ENCODE results near the gene KASH5.
"Not testable (repeated sequence)": the region's sequence is repeated elsewhere in the genome, so short reads cannot be mapped to it uniquely, and the experiment has no call there.

Gene KASH5

GRCh38 chr19:49442771-49443365 lies 54.8 kb downstream of the KASH5 start:
- ATAC-seq = peak; percentile 59
- peak overlapping the region; percentile 70 for H3K4me3 Mint-ChIP-seq
- peaks cover 53% of the 10 kb centered on the region for H3K27me3 Mint-ChIP-seq
- H3K4me1 Mint-ChIP-seq = peaks cover 43% of the 10 kb centered on the region
- peak overlapping the region; percentile 74 for H3K27ac Mint-ChIP-seq
- H3K36me3 Mint-ChIP-seq = peaks cover 14% of the 10 kb centered on the region
- H3K9me3 Mint-ChIP-seq = peaks cover 3% of the 10 kb centered on the region

GRCh38 chr19:49443366-49444099 lies 55.5 kb downstream of the KASH5 start:
- Mint-ChIP-seq H3K27ac (peak overlapping the region; percentile 74), H3K27me3 (peaks cover 46% of the 10 kb centered on the region), H3K9me3 (peaks cover 3% of the 10 kb centered on the region), H3K4me1 (peaks cover 43% of the 10 kb centered on the region), H3K36me3 (peaks cover 21% of the 10 kb centered on the region), H3K4me3 (peak overlapping the region; percentile 70)
- peak; percentile 95 for ATAC-seq

- peaks cover 27% of the 10 kb centered on the region for H3K36me3 Mint-ChIP-seq
- H3K27me3 Mint-ChIP-seq = peaks cover 39% of the 10 kb centered on the region
- peak overlapping the region; percentile 70 for H3K4me3 Mint-ChIP-seq
- peak overlapping the region; percentile 74 for H3K27ac Mint-ChIP-seq
- H3K4me1 Mint-ChIP-seq = peaks cover 50% of the 10 kb centered on the region
- not testable (repeated sequence) for ATAC-seq, H3K9me3 Mint-ChIP-seq
Measured at GRCh38 chr19:49444100-49444700, 56.2 kb downstream of the KASH5 start.

GRCh38 chr19:49445997-49446396 lies 57.9 kb downstream of the KASH5 start:
- no peak for ATAC-seq
- peaks cover 44% of the 10 kb centered on the region for H3K36me3 Mint-ChIP-seq
- peaks cover 61% of the 10 kb centered on the region for H3K4me1 Mint-ChIP-seq
- peaks cover 3% of the 10 kb centered on the region for H3K9me3 Mint-ChIP-seq
- no peak overlapping the region for H3K27ac Mint-ChIP-seq
- no peak overlapping the region for H3K4me3 Mint-ChIP-seq
- H3K27me3 Mint-ChIP-seq = peaks cover 21% of the 10 kb centered on the region

GRCh38 chr19:49447485-49448431 lies 59.7 kb downstream of the KASH5 start:
- Mint-ChIP-seq H3K27me3 (peaks cover 4% of the 10 kb centered on the region), H3K4me3 (no peak overlapping the region), H3K27ac (no peak overlapping the region), H3K36me3 (peaks cover 50% of the 10 kb centered on the region), H3K4me1 (peaks cover 58% of the 10 kb centered on the region), H3K9me3 (no peaks in the 10 kb centered on the region)
- ATAC-seq = no peak

GRCh38 chr19:49448432-49448786 lies 60.4 kb downstream of the KASH5 start:
- H3K27me3 Mint-ChIP-seq = no peaks in the 10 kb centered on the region
- H3K36me3 Mint-ChIP-seq = peaks cover 50% of the 10 kb centered on the region
- peaks cover 60% of the 10 kb centered on the region for H3K4me1 Mint-ChIP-seq
- no peak for ATAC-seq
- H3K27ac Mint-ChIP-seq = no peak overlapping the region
- H3K9me3 Mint-ChIP-seq = no peaks in the 10 kb centered on the region
- no peak overlapping the region for H3K4me3 Mint-ChIP-seq

- Mint-ChIP-seq H3K36me3 (peaks cover 50% of the 10 kb centered on the region), H3K4me1 (peaks cover 58% of the 10 kb centered on the region), H3K27me3 (no peaks in the 10 kb centered on the region), H3K4me3 (peak overlapping the region; percentile 99), H3K9me3 (no peaks in the 10 kb centered on the region), H3K27ac (peak overlapping the region; percentile 99)
- ATAC-seq = no peak
Measured at GRCh38 chr19:49450405-49450804, 62.4 kb downstream of the KASH5 start.

GRCh38 chr19:49451430-49452181 lies 63.6 kb downstream of the KASH5 start, which contains the start of gene PIH1D1:
Gene PIH1D1, minus strand, starts transcription at chr19:49451814. Its CDS starts 240 bp downstream, at chr19:49451574.
- H3K4me3 Mint-ChIP-seq = peak within 1 kb of the TSS; percentile 99
- no peaks in the 10 kb centered on the region for H3K9me3 Mint-ChIP-seq
- H3K36me3 Mint-ChIP-seq = peaks cover 56% of the 10 kb centered on the region
- peaks cover 65% of the 10 kb centered on the region for H3K4me1 Mint-ChIP-seq
- H3K27ac Mint-ChIP-seq = peak within 1 kb of the TSS; percentile 99
- no peaks in the 10 kb centered on the region for H3K27me3 Mint-ChIP-seq
- peak; percentile 85 for ATAC-seq

- ATAC-seq = peak; percentile 96
- H3K27ac Mint-ChIP-seq = peak within 1 kb of the TSS; percentile 99
Measured at GRCh38 chr19:49453013-49453756, 65.1 kb downstream of the KASH5 start, which contains the start of gene ALDH16A1. Gene ALDH16A1, plus strand, starts transcription at chr19:49453225. Its CDS starts 107 bp downstream, at chr19:49453332.

GRCh38 chr19:49453757-49454240 lies 65.8 kb downstream of the KASH5 start:
- no peaks in the 10 kb centered on the region for H3K27me3 Mint-ChIP-seq
- H3K9me3 Mint-ChIP-seq = no peaks in the 10 kb centered on the region
- H3K36me3 Mint-ChIP-seq = peaks cover 41% of the 10 kb centered on the region
- peak overlapping the region; percentile 99 for H3K27ac Mint-ChIP-seq
- H3K4me3 Mint-ChIP-seq = peak overlapping the region; percentile 99
- ATAC-seq = no peak
- peaks cover 63% of the 10 kb centered on the region for H3K4me1 Mint-ChIP-seq

More at GRCh38 chr19:49453013-49453756, 65.1 kb downstream of the KASH5 start, which contains the start of gene ALDH16A1:
- Mint-ChIP-seq H3K9me3 (no peaks in the 10 kb centered on the region), H3K36me3 (peaks cover 47% of the 10 kb centered on the region), H3K4me3 (peak within 1 kb of the TSS; percentile 99), H3K4me1 (peaks cover 69% of the 10 kb centered on the region), H3K27me3 (no peaks in the 10 kb centered on the region)

GRCh38 chr19:49455773-49456172 lies 67.7 kb downstream of the KASH5 start:
- H3K27me3 Mint-ChIP-seq = no peaks in the 10 kb centered on the region
- peaks cover 30% of the 10 kb centered on the region for H3K36me3 Mint-ChIP-seq
- no peak for ATAC-seq
- peaks cover 43% of the 10 kb centered on the region for H3K4me1 Mint-ChIP-seq
- H3K9me3 Mint-ChIP-seq = no peaks in the 10 kb centered on the region
- H3K4me3 Mint-ChIP-seq = no peak overlapping the region
- H3K27ac Mint-ChIP-seq = no peak overlapping the region

GRCh38 chr19:49456326-49456725 lies 68.3 kb downstream of the KASH5 start:
- no peaks in the 10 kb centered on the region for H3K9me3 Mint-ChIP-seq
- no peak for ATAC-seq
- H3K27me3 Mint-ChIP-seq = no peaks in the 10 kb centered on the region
- H3K27ac Mint-ChIP-seq = no peak overlapping the region
- peaks cover 40% of the 10 kb centered on the region for H3K4me1 Mint-ChIP-seq
- peaks cover 28% of the 10 kb centered on the region for H3K36me3 Mint-ChIP-seq
- no peak overlapping the region for H3K4me3 Mint-ChIP-seq

GRCh38 chr19:49458567-49458903 lies 70.5 kb downstream of the KASH5 start:
- no peak for ATAC-seq
- Mint-ChIP-seq H3K27ac (peak overlapping the region; percentile 68), H3K36me3 (peaks cover 24% of the 10 kb centered on the region), H3K27me3 (no peaks in the 10 kb centered on the region), H3K9me3 (no peaks in the 10 kb centered on the region), H3K4me1 (peaks cover 27% of the 10 kb centered on the region), H3K4me3 (no peak overlapping the region)
